GM12872 (cell line): ENCODE data around the gene MGST3.

Source experiments
- TF ChIP-seq, protein P1 (sequence below): IDR thresholded peaks from 3 replicates; pipeline ENCODE4 v1.5.1; 2011; ENCODE audit warnings: low read depth, mild to moderate bottlenecking, low read length, moderate library complexity; ENCODE audit not compliant: insufficient read depth

Gene MGST3

DNA sequence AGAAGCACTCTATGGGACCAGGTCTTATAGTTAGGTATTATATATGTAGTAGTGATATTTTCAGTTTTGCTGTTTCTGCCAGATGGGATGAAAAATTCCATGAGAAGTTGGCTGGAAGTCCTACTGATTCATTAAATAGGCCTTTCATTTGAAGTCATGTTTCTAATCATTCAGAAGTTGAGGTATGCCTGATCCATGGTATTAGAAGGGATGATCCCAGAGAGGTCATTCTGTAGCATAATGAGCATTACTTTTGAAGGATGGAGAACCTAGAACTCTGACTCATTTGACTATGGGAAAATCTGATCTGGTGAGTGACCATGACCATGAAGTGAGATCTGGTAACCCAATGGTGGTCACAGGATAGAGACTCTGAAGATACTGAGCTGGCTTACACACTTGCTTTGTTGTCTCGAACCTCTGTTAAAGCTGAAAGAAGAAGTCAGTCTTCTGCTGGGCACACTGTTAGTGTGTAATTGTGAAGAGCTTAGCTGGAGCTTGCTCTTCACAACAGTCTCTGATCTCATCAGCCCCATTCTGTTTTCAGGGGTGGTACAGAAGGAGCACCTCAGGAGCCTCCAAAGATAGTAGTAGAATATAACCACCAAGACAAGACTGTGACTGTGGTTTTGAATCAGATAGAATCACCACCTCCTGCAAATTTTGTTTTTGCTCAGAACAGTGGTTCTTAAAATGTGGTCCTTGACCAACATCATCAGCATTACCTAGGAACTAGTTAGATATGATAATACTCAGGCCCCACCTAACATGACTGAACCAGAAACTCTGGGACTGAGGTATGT lies 9.0 kb downstream of the MGST3 start:
- TF ChIP-seq, protein P1, sequence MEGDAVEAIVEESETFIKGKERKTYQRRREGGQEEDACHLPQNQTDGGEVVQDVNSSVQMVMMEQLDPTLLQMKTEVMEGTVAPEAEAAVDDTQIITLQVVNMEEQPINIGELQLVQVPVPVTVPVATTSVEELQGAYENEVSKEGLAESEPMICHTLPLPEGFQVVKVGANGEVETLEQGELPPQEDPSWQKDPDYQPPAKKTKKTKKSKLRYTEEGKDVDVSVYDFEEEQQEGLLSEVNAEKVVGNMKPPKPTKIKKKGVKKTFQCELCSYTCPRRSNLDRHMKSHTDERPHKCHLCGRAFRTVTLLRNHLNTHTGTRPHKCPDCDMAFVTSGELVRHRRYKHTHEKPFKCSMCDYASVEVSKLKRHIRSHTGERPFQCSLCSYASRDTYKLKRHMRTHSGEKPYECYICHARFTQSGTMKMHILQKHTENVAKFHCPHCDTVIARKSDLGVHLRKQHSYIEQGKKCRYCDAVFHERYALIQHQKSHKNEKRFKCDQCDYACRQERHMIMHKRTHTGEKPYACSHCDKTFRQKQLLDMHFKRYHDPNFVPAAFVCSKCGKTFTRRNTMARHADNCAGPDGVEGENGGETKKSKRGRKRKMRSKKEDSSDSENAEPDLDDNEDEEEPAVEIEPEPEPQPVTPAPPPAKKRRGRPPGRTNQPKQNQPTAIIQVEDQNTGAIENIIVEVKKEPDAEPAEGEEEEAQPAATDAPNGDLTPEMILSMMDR, result no peak

DNA sequence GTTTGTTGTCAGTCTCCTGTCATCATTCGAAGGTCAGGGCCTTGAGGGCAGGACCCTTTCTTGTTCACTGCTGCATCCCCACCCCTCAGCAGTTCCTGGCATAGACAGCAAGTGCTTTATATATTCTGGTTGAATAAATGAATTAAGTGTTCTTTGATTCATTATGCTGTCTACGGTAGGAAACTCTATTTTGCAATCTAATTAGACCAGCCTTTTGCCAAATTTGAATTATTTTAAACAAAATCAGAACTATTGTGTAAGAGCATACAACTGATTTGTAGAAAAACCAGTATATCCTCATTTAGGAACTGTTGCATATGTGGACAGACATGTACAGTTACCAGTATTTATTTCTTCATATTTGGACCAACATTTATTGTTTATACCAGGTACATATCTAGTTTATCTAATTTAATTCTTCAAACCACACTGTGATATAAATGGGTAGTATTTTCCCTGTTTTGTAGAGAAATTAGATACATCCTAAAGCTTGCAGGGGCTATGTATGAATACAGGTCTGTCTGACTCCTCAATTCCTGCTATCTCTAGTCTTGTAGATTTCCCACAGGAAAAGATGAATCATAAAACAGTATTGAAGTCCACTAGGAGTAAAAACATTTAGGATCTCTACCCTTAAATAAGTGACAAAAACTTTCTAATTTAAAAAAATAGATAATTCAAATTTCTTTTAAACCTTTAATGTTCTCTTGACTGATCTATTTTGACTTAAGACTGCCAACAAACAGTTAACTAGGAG lies 10.4 kb downstream of the MGST3 start:
- TF ChIP-seq, protein P1, result no peak

DNA sequence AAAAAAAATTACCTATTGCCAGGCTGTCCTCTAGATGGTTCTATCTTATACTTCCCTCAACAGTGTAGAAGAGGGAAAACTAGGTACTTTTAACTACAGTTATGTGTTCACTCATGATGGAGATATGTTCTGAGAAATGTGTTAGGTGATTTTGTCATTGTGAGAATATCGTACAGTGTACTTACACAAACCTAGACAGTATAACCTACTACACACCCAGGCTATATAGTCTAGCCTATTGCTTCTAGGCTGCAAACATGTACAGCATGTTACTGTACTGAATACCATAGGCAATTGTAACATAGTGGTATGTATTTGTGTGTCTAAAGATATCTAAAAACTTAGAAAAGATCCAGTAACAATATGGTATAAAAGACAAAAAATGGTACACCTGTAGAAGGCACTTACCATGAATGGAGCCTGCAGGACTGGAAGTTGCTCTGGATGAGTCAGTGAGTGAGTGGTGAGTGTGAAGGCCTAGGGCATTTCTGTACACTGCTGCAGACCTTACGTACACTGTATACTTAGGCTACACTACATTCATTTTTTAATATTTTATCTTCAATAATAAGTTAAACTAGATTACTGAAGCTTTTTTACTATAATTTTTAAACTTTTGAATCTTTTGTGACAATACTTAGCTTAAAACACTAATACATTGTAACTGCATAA lies 13.2 kb downstream of the MGST3 start:
- TF ChIP-seq, protein P1, result no peak

GRCh38 chr1:165645654-165646366 lies 14.8 kb downstream of the MGST3 start:
- TF ChIP-seq, protein P1, result no peak

GRCh38 chr1:165647517-165647916 lies 16.5 kb downstream of the MGST3 start:
- TF ChIP-seq, protein P1, result no peak

- TF ChIP-seq, protein P1, result no peak
Observed at GRCh38 chr1:165647970-165648369, 16.9 kb downstream of the MGST3 start.
